Pancreas (tissue), 10 donors: ENCODE data around the gene SLC35G2. TPM values are rescaled to one million over a fixed set of nuclear protein-coding genes. Genes with fewer than 3 reads are reported as not detected.
A peak's percentile ranks its signal among the peaks of the same experiment; 100 is the strongest.

Experiments
- ATAC-seq, 4 donors: fragments of 200-7000 bp; cut with Tn5 transposase; one replicate each; pipeline versions ENCODE4 v1.8.0 to v1.9.1; 2020; ENCODE audit warnings: mild to moderate bottlenecking in 4 of 4, moderate library complexity in 4 of 4
- DNase-seq, 6 donors: peaks; one replicate each; pipeline ENCODE4 v3.0.0-alpha.2; 2020
- FAIRE-seq: peaks from 2 replicates; lab custom pipeline; 2012; peaks lifted over from hg19 to GRCh38; lab: Jason Lieb, UNC
- H3K27ac ChIP-seq, 4 donors: fragments of 200-600 bp; sonication (generic); 1 replicate in 3 of 4; 2 replicates in 1 of 4; pipeline versions ENCODE4 v1.5.0 to v1.8.0; 2020
- H3K27me3 ChIP-seq, 4 donors: fragments of 200-600 bp; one replicate each; pipeline ENCODE4 v1.8.0; 2021
- H3K36me3 ChIP-seq, 3 donors: fragments of 200-600 bp; sonication (generic) in 1 of 3; one replicate each; pipeline versions ENCODE4 v1.5.0 to v1.8.0; 2020 to 2021
- H3K4me1 ChIP-seq, 3 donors: fragments of 200-600 bp; one replicate each; pipeline ENCODE4 v1.8.0; 2021
- H3K4me3 ChIP-seq, 4 donors: fragments of 200-600 bp; sonication (generic) in 2 of 4; one replicate each; pipeline versions ENCODE4 v1.5.0 to v1.8.0; 2020 to 2021
- H3K9me3 ChIP-seq, 4 donors: fragments of 200-600 bp; one replicate each; pipeline ENCODE4 v1.8.0; 2021
- WGBS, 2 donors: extraction: QIAGEN DNeasy Blood & Tissue Kit; methylation state at CpG; one replicate each; pipeline ENCODE4 v1.1.7; 2013; 5-methylcytosine and 5-hydroxymethylcytosine counted together
- intact Hi-C, 3 donors: fragments of 100-400 bp; cut with DNase I; formaldehyde crosslinking; loops; one replicate each; pipeline versions ENCODE4 v1.11.1 to v1.14.2; 2022
- polyA plus RNA-seq, 2 donors: library from polyadenylated mRNA; stranded (reverse); fragments of 200-250 nt; gene quantifications; one replicate each; pipeline ENCODE4 v1.2.3, GENCODE V29; 2013
- total RNA-seq, 6 donors: library from RNA; stranded (reverse); fragmentation: NEBNext Ultra II Directional in 4 of 6; extraction: Animal tissue kit (Norgen Biotek cat#: 25700) in 4 of 6; gene quantifications; one replicate each; pipeline versions ENCODE4 v1.2.1 to v1.2.4, GENCODE V29; 2021 to 2023
- TF ChIP-seq, protein P1 (sequence below), 4 donors: fragments of 200-600 bp; sonication (generic) in 3 of 4; IDR thresholded peaks; one replicate each; pipeline versions ENCODE4 v1.5.0 to v1.8.0; 2021; ENCODE audit warnings: antibody characterized with exemption in 4 of 4
- donor health status: healthy with polysubstance abuse.
- donor health status: DM: no; HTN: no; CAD: no; lungs with moderate emphysema.
- donor health status: DM: no; HTN: no; CAD: no.
- donor health status: control.
- donor health status: control.
- donor health status: Bipolar disorder and iron deficiency.
- donor health status: DM: yes; HTN: yes; CAD: no.
- donor health status: DM: no; HTN: no; CAD: no.
- donor health status: DM: no; HTN: no; CAD: no.
- donor health status: DM: yes; HTN: yes; CAD: no.

Gene SLC35G2
- total and polyA plus RNA-seq, 8 donors = 1.5 to 8.9 (median 3.2) TPM

DNA sequence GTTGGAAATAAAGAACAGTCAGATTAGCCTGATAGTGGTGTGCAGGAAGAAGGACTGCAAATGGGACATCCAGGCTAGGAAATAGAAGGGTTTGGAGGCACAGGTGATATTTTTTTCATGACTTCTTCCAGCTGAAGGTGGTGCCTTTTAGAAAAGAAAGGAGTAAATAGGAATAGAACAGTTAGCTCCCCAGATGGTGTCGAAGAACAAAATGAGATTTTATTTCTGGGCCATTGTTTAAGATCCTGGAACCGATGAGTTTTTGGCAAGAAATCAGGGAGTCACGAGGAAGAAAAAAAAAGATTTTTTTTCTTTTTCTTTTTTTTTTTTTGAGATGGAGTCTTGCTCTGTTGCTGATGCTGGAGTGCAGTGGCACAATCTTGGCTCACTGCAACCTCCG, 33.3 kb downstream of the SLC35G2 start:
- DNase-seq = no peak
- intact Hi-C loops = no loop called here
- Histone ChIP-seq H3K4me3 (no peak overlapping the region), H3K36me3 (no peaks in the 10 kb centered on the region), H3K27ac (no peak overlapping the region), H3K9me3 (no peaks in the 10 kb centered on the region), H3K4me1 (no peaks in the 10 kb centered on the region), H3K27me3 (no peaks in the 10 kb centered on the region)
- 76 to 90% methylated on average over 4 of the region's 4 CpGs for WGBS, 2 donors
- TF ChIP-seq, protein P1, sequence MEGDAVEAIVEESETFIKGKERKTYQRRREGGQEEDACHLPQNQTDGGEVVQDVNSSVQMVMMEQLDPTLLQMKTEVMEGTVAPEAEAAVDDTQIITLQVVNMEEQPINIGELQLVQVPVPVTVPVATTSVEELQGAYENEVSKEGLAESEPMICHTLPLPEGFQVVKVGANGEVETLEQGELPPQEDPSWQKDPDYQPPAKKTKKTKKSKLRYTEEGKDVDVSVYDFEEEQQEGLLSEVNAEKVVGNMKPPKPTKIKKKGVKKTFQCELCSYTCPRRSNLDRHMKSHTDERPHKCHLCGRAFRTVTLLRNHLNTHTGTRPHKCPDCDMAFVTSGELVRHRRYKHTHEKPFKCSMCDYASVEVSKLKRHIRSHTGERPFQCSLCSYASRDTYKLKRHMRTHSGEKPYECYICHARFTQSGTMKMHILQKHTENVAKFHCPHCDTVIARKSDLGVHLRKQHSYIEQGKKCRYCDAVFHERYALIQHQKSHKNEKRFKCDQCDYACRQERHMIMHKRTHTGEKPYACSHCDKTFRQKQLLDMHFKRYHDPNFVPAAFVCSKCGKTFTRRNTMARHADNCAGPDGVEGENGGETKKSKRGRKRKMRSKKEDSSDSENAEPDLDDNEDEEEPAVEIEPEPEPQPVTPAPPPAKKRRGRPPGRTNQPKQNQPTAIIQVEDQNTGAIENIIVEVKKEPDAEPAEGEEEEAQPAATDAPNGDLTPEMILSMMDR (IDR thresholded peaks at IDR 0.05) = no peak
- ATAC-seq = no peak
- FAIRE-seq = no peak

DNA sequence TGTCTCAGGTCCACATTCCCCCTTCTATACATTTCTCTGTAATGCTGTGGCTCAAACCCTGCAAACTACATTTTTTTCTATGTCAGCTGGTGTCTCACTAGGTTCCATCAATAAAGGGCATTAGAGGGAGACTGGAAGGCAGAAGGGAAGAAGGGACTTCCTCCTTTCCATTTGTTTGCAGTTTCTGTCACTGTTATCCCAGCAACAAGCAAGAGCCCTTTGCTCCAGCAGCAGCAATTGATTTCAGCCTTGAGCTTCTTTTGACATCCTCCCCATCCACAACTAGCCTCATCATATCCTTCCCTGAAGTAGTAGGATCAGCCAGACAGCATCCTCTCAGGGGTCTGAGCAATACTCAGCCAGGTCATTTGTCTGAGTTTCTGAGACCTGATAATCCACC, 37.7 kb downstream of the SLC35G2 start:
- peaks cover 0 to 6% (median 0%) of the 10 kb centered on the region in 3 donors for H3K4me1 ChIP-seq
- no peaks in the 10 kb centered on the region for H3K27me3 ChIP-seq
- no peaks in the 10 kb centered on the region for H3K9me3 ChIP-seq
- intact Hi-C loops = no loop called here
- no peaks in the 10 kb centered on the region for H3K36me3 ChIP-seq
- peak in 2 of 4 donors; percentile 5 to 19 for ATAC-seq
- H3K27ac ChIP-seq = no peak overlapping the region
- FAIRE-seq = no peak
- H3K4me3 ChIP-seq = no peak overlapping the region
- TF ChIP-seq, protein P1 (IDR thresholded peaks at IDR 0.05) = no peak
- no peak for DNase-seq

DNA sequence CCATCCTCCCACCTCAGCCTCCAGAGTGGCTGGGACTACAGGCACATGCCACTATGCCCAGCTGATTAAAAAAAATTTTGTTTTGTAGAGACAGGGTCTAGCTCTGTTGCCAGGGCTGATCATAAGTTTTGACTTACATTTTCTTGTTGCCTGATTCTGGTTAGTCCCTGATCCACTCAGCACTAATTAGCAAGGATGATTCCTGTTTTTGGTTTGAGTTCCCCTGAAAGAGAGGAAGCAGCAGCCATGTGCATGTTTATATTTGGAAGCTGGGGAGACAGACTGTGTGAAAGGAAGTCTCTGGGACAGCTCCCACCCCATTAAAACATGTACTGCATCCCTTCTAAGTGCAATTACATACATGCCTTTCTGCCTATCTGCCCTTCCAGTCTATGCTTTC, 39.5 kb downstream of the SLC35G2 start:
- peaks cover 0 to 8% (median 3%) of the 10 kb centered on the region in 3 donors for H3K4me1 ChIP-seq
- H3K27ac ChIP-seq = no peak overlapping the region
- FAIRE-seq = no peak
- no peaks in the 10 kb centered on the region for H3K9me3 ChIP-seq
- no peaks in the 10 kb centered on the region for H3K36me3 ChIP-seq
- H3K4me3 ChIP-seq = no peak overlapping the region
- intact Hi-C loops = no loop called here
- DNase-seq = peak in 1 of 6 donors; percentile 27
- ATAC-seq = no peak
- H3K27me3 ChIP-seq = no peaks in the 10 kb centered on the region
- TF ChIP-seq, protein P1 (IDR thresholded peaks at IDR 0.05) = no peak

DNA sequence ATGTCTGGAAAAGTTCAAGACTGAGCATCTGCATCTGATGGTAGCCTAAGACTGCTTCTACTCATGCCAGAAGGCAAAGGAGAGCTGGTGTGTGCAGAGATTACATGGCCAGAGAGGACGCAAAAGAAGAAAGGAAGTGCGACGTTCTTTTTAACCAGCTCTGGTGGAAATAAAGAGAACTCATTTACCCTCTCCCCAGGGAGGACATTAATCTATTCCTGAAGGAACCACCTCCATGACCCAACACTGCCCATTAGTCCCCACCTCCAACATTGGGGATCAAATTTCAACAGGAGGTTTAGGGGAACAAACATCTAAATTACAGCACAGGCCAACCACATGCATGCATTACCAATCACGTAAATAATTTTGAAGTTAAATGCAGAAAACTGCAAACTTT, 41.6 kb downstream of the SLC35G2 start:
- no peaks in the 10 kb centered on the region for H3K9me3 ChIP-seq
- H3K27ac ChIP-seq = peak overlapping the region in 2 of 4 donors; percentile 95 to 98
- 52 to 57% methylated on average over 4 of the region's 4 CpGs for WGBS, 2 donors
- H3K4me3 ChIP-seq = peak overlapping the region in 1 of 4 donors; percentile 86
- H3K27me3 ChIP-seq = no peaks in the 10 kb centered on the region
- ATAC-seq (no peak), FAIRE-seq (no peak), DNase-seq (no peak)
- TF ChIP-seq, protein P1 (IDR thresholded peaks at IDR 0.05) = no peak
- peaks cover 0 to 14% (median 5%) of the 10 kb centered on the region in 3 donors for H3K4me1 ChIP-seq
- intact Hi-C loops = no loop called here
- no peaks in the 10 kb centered on the region for H3K36me3 ChIP-seq

DNA sequence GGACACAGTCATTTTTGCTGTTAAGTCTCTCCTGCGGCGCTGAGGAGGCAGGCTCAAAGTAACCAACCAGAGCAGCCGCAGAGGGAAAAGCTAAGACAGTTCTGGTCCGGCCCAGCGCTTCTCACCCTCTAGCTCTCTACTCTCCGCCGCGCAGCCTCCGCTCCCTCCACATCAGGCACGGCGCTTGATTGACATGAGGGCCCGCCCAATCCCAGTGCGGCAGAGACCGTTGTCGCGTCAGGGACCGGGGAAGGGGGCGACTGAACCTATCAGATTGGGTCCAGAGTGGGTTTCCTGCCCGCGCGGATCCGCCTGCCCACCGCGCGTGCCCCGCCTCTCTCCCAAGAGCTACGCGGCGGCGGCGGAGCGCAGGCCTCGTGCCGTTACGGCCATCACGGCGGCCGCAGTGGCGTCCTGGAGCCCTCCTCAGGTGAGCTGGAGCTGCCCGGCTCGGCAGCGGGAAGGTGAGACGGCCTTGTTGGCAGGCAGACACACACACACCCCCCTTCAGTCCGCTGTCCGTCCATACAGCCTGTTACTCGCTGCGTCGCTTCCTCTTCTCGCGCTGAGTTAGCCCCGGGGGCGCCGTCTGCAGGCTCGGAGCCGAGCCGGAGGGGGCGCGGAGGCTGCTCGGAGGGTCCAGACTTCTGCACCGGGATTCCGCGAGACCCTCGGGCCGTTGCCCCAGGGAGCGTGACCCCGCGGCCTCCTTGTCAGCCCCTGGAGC, 43.1 kb downstream of the SLC35G2 start, which contains the start of gene NCK1:
Gene NCK1 (plus strand): TSS at position 319 of the 727 bp plus-strand sequence. CDS start 65,794 bp downstream, outside the sequence.
- Histone ChIP-seq H3K27me3 (no peaks in the 10 kb centered on the region), H3K4me3 (peak within 1 kb of the TSS; percentile 48 to 86 (median 65)), H3K4me1 (peaks cover 0 to 20% (median 5%) of the 10 kb centered on the region in 3 donors), H3K27ac (peak within 1 kb of the TSS; percentile 87 to 98 (median 94)), H3K36me3 (no peaks in the 10 kb centered on the region), H3K9me3 (no peaks in the 10 kb centered on the region)
- TF ChIP-seq, protein P1 (IDR thresholded peaks at IDR 0.05) = no peak
- DNase-seq = peak; percentile 94 to 99 (median 98)
- FAIRE-seq = peak; percentile 71
- ATAC-seq = peak; percentile 95 to 98 (median 96)
- 0 to 1% methylated on average over 52 to 67 of the region's 67 CpGs for WGBS, 2 donors
- intact Hi-C loops = no loop called here
